ENCODE data around the gene CEP131.

CEP131 gene

DNA sequence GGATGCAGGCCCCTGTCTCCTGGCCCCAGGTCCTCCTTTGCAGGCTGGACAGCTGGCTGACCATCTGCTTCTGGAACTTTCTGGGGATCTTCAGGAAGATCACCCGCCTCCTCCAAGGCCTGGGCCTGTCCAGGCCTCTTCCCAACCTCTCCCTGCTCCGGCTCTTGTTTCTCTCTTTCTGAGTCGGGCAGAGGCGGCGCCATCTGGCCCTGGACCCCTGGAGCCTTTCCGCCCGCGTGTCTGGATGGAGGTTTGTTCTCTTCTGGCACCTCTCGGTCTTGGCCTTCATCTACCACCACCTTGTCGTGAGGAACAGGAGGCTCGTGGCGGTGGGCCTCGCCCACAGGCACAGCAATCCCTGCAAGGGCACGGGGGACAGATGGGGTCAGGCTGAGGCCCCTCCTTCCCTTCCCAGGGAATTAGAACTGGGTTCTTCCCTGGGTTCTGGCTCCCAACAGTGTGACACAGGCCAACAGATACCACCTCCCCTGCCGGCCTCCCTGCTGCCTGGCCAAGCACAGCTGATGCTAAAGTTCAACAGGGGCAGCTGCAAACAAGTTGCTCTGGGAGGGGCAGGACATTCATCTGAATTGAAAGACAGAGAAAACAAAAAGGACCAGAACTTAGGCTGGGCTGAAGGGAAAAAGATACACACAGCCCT is 29.7 kb upstream of the CEP131 start:
- in situ Hi-C loops (cut with MboI; ENCODE audit: low sequenced_read_pairs) = no loop called here

DNA sequence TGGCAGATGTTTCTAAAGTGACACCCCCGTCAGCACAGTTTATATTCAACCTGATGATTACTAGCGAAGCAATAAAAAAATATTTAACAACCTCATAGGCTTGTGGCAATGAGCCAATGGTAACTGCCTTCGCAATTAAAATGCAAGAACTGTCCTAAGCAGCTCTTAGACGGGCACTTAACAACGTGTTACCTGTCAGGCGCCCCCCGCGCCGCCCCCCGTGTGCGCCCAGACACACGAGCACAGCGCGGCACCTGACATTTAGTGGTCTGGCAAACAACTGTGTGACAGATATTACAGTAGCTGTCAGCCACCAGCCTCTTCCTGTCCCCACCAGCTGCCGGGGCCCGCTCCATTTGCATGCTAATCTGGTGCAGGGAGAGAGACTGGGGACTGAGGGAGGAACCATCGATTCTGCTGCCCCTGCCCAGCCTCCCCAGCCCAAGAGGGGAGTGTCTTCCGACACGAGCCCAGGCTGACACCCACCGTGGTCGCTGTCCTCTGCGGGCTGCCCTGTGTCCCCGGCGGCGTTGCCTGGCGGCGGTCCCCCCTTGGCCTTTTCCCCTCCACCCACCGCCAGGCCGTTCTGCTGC is 29.0 kb upstream of the CEP131 start:
- in situ Hi-C loops (cut with MboI; ENCODE audit: low sequenced_read_pairs) = no loop called here

DNA sequence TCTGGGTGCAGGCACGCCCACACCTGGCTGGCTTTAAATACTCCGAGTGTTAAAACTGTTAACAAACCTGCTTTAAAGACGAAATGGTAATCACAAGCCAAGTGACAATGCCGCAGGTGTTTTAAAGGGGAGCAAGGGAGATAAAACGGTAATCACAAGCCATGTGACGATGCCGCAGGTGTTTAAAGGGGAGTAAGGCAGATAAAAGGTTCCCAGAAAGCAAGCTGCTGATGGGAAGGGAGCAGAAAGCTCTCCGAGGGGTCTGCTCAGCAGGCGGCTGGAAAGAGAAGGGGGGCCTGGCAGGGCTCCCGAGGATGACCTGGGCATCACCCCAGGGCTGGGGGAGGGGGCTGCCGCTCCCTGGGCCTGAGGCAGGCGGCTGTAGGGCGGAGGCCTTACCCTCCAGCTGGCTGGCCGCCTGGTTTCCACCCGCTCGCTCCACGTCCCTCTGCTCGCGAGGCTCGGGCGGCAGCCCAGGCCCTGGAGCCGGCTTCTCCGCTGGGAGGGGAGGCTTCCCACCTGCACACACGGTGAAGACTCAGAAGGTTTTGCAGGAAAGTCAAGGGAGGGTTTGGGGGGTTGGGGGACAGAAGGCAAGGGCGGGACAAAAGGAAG is 28.4 kb upstream of the CEP131 start:
- in situ Hi-C loops (cut with MboI; ENCODE audit: low sequenced_read_pairs) = no loop called here

DNA sequence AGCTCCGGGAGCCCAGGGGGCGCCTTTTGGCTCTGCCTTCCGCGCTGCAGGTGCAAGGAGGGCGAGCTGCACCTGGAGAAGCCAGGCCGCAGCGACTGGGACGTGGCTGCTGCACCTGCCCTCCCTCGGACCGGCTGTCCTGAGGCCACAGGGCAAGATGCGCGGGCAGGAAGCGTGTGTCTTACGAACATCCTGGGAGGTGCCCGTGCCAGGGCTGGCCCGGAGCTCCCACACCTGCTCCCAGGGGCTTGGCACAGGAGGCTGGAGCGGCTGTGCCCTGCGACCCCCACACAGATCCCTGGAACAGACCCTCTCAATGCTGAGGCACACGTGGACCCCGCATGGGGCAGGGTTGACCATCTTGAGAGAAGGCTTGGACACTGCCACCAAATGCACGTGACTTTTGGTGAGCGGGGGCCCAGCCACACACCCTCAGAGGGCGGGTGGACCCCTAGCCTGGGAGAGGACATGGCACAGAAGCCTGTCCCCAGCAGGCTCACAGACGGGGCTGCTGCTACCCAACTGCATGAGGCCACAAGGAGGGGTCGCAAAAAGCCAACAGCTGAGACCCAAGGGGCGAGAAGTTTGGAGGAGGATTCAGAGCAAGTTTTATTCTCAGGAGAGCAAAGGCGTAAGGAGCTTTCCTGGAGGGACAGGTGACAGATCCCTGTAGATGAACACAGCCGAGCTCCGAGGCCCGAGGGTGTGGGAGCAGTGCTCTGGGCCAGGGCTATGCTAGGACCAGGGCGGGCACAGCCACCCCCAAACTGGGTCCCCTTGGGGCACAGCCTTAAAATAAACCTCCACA is 27.7 kb upstream of the CEP131 start:
- in situ Hi-C loops (cut with MboI; ENCODE audit: low sequenced_read_pairs) = no loop called here

DNA sequence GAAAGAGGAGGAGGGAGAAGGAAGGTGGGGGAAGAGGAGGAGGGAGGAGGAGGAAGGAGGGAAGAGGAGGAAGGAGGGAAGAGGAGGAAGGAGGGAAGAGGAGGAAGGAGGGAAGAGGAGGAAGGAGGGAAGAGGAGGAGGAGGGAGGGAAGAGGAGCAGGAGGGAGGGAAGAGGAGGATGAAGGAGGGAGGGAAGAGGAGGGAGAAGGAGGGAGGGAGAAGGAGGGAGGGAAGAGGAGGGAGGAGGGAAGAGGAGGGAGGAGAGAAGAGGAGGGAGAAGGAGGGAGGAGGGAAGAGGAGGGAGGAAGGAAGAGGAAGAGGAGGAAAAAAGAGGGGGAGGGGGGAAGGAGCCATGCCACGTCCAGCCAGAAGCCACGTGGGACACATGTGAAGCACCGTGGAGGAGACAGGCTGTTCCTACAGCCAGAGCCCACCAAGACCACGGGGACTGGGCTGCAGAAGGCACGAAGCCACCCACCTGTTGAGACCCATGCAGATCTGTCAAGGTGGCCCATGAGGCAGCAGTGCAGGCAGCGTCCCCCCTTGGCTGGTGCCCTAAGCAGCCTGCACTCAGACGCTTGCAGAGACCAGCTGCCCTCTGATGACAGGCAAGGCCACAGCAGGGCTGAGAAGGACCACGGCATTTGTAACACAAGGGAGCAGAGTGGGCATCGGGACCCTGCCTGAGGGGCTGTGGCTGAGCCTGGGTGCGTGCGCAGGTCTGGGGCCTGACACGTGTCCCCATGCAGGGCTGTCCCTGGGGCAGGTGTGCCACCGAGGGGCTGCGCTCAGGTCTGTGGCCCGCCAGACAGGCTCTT is 26.7 kb upstream of the CEP131 start:
- in situ Hi-C loops (cut with MboI; ENCODE audit: low sequenced_read_pairs) = no loop called here

DNA sequence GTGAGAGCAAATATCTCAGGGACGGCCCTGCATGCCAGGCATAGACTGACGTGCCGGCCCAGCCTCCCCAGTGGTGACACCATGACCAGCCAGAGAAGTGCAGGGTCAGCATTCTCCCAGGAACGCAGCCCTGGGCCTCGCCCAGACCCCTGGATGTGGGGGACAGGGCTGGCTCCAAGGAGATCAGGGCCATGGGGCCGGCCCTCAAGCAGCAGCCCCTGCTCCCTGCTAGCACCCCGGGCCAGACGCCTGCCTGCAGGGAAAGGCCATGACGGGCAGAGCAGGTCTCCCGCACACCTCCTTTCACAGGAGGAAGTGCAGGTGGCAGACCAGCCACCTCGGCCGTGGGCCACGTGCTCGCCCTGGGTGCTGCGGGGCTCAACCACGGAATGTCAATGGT is 25.9 kb upstream of the CEP131 start:
- in situ Hi-C loops (cut with MboI; ENCODE audit: low sequenced_read_pairs) = no loop called here

DNA sequence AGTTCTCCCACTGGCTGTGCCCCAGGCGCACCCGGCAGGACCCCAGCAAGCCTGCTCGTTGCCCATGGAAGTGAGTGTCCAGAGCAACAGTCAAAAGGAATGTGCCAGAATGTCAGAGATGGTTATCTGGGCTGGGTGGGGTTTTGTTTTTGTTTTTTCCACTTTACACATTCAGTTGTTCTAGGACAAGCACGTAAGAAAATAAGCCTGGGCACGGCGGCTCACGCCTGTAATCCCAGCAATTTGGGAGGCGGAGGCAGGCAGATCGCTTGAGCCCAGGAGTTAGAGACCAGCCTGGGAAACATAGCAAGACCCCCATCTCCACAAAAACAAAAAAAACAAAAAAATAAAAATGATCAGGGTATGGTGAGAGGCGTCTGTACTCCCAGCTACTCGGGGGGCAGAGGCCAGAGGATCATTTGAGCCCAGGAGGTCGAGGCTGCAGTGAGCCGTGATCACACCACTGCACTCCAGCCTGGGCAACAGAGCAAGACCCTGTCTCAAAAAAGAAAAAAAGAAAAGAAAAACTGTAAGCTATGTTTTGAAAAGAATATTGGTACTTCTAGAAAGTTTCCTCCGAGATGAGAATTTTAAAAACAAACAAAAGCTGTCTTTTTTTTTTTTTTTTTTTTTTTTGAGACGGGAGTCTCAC is 24.7 kb upstream of the CEP131 start:
- in situ Hi-C loops (cut with MboI; ENCODE audit: low sequenced_read_pairs) = no loop called here

DNA sequence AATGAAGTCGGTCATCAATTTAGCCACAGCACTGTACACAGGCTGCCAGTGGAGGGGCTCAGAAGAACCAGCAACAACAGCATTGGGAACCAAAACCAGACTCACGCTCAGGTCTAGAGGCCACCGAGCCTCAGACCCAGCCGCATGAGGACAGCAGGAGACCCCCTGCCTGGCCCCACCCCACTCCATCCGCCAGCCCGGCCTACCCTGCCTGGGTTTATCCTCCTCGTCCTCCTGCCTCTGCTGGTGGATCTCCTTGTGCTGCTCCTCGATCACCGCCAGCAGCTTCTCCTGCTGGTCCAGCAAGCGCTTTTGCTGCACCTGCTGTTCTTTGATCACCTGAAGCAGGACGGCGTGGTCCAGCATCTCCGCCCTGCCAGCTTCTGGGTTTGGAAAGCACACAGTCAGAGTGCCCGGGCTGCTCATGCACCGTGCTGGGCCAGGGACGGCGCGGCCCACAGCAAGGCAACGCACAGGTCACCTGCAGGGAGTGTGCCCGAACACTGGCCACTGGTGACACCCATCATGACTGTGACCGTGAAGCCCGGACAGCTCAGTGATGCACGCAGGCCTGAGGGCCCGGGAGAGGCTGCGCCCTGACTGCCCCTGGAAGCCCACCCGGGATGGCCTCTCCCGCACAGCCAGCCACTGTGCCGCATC is 24.0 kb upstream of the CEP131 start:
- in situ Hi-C loops (cut with MboI; ENCODE audit: low sequenced_read_pairs) = no loop called here

DNA sequence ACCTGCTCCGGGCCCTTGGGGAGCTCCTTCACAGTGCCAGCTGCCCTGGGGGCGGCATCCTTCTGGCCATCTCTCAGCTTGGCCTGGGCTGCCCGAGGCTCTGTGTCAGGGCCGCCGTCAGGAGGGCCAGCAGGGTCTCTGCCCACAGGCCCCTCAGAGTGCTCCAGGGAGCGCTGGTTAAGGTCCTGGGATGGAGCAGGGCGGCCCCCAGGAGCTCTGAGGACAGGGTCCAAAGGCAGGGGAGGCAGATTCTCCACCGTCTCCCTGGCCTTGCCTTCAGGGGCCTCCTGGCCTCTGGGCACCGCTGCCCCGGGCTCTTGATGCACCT is 23.5 kb upstream of the CEP131 start:
- in situ Hi-C loops (cut with MboI; ENCODE audit: low sequenced_read_pairs) = no loop called here

DNA sequence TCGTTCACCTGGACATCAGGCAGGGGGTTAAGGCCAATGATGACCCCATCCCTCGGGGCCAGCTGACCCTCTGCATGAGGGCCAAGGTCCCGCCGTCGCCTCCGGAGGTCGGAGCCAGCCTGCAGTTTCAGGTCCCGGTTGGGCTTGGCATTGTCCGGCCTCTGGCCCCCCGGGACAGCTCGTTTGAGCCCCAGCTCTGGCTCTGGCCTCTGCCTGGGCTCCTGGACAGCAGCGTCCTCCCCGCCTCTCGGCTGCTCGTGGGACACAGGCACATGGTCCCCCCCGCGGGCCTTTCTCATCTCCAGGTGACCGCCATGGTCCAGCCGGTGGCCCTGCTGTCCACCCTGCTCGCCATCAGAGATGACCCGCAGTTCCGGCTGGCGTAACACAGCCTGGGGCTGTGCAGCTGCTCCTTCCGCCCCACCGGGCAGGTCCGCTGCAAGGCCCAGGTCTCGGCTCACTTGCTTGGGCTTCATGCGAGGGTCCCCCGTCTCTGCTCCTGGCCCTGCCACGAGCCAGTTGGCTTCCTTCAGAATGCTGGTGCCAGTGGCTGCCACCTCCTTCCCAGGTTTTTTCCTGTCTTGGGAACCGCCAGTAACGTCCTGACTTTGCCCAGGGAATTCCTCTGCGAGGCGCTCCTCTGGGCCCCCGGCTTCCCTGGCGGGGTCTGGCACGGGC is 23.0 kb upstream of the CEP131 start:
- in situ Hi-C loops (cut with MboI; ENCODE audit: low sequenced_read_pairs) = no loop called here

DNA sequence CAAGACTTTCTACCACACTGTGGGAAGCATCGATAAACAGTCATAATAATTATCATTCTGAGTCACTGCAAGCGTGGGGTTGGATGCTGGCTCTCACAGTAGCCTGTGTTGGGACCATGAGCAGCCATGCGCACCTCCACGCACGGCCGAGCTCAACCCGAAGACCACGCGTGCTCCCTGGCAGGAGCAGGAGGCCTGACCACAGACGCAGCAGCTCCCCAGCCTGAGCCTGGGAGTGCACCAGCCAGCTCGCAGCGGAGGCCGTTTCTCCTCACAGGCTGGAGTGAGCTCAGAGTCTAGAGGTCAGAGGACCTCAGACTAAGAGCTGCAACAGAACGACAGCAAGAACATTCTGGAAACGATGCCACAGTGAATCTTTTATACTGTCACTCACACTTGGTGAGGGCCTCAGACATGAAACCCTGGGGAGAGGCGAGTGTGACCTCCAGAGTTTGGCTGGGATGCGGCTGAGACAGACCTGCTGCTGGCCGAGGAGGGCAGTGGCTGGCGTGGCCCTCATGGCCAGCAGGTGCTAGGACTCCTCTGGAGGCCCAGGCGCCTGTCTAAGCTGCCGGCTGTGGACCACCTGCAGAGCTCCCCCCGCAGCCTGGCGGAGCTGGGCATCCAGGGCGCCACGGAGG is 22.4 kb upstream of the CEP131 start:
- in situ Hi-C loops (cut with MboI; ENCODE audit: low sequenced_read_pairs) = no loop called here

DNA sequence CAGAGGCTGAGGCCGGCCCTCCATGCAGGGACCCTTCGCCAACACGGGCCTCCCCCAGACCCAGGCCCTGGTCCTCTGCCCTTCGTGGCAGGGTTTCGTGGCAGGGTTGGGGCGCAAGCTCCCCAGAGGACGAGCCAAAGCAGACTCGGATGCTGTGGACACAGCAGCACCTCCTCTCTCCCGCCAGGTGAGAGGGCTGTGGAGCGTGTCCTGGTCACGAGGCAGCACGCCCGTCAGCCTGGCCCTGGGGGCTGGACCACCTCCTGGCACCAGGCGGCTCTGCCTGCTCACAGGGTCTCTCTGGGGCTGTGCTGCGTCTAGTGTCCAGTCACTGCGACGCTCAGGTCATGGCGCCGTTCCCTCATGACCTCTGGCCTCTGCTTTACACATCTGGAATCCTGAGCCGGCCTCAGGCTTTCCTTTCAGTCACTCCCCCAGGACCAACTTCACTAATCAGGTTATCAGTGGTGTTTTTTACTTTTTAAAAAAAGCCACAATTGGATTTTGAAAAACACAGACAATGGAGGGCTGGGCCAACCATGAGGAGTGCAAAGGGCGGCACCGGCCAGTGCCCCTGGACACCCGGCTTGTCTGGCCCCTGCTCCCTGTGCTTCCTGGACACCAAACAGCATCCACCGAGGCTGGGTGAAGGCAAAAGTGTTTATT is 21.7 kb upstream of the CEP131 start:
- in situ Hi-C loops (cut with MboI; ENCODE audit: low sequenced_read_pairs) = no loop called here

DNA sequence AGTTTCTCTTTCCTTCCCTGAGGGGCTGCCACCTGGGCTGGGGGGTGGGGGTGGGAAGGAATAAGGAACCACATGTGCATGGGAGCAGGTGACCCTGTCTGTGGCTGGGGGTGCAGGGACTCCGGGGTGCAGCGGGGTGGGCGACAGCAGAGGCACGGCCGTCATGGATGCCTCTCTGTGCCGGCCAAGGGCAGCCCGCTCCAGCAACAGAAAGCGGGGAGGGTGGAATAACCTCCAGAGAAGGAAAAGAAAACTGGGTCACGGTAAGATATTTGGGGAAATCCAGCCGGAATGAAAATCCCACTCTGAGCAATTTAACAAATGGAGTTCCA is 20.5 kb upstream of the CEP131 start:
- in situ Hi-C loops (cut with MboI; ENCODE audit: low sequenced_read_pairs) = no loop called here

DNA sequence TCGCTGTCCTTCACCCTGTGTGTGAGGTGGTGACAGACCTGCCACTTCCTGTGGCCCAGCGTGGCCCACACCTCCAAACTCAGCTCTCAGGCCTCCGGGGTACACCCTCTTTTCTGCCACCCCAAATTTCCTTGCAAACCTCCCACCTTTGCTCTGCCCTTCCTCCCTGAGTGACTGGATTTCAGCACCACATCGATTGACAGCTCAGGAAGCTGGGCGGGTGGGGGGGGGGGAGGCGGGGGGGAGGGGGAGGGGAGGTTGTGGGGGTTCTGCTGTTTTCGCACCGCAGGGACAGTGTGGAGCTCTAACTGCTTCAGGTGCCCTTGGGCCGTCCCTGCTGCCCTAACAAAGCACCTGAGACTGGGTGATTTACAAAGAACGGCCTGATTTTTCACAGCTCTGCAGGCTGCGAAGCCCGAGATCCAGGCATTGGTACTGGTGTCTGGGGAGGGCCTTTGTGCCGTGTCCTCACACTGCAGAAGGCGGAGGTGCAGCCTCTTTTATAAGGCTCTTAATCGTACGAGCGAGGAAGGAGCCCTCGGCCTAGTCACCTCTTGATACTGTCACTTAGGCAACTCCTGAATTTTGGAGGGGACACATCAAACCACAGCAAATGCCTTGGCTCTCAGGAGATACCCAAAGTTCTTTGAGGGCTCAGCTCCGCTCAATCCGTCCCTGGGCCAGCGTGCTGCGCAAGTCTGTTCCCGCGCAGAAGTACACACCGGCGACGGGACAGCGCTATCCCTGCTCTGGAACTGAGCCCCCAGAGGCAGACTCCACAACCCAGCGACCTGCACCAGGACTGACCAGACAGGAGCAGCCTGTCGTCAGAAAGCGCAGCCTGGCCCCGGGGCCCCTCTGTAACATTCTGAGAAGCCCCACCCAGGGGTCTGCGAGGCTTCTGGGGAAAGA is 19.9 kb upstream of the CEP131 start:
- in situ Hi-C loops (cut with MboI; ENCODE audit: low sequenced_read_pairs) = no loop called here

DNA sequence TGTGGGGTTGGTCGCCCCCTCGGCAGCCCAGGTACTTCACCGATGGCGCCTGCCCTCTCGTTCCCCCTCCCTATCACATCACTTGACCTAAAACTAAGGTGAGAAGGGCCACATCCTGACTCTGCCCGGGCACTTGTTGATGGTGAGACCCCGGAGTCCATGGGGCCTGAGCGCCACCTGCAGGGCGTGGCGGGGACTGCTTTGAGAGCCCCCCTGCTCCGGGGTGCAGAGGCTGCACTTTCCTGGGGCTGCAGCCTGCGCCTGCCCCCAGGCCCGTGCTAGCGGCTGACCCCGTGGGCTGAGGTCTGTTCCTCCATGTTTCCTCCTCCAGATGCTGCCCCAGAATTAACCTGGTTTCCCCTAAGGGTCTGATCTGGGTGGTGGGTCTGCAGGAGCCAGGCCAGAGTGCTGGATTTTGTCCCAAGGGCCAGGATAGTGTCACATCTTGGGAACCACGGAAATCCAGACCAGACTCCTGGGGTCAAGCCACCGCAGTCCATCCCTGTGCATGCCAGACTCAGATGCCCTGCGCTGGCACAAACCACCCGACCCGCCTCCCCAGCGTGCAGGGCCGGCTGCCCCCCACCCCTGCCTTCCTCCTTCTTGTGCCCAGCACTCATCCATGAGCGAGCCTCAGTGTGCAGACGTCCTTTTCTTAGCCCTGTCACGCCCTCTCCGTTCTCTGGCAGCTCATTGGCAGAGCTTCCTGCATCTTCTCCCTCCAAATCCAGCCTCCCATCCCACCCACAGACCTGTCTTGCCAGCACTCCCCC is 19.1 kb upstream of the CEP131 start:
- in situ Hi-C loops (cut with MboI; ENCODE audit: low sequenced_read_pairs) = no loop called here

DNA sequence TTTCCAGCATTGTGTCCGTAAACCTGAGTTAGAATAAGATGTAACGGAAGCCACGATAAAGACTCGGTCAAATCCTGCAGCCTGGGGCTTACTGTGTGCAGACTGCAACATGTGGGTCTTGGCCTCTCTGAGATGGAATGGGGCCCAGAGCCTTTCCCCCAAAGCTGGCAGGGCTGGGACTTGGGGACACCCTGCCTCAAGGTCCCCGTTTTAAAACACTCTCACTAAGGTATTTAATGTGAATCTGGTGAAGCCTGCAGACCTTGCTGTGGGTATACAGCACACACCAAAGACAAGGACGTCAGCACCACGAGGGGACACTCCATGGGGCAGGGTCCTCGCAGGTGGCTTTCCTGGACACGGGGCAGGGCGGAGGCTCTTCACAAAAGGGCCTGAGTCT is 18.4 kb upstream of the CEP131 start:
- in situ Hi-C loops (cut with MboI; ENCODE audit: low sequenced_read_pairs) = no loop called here

DNA sequence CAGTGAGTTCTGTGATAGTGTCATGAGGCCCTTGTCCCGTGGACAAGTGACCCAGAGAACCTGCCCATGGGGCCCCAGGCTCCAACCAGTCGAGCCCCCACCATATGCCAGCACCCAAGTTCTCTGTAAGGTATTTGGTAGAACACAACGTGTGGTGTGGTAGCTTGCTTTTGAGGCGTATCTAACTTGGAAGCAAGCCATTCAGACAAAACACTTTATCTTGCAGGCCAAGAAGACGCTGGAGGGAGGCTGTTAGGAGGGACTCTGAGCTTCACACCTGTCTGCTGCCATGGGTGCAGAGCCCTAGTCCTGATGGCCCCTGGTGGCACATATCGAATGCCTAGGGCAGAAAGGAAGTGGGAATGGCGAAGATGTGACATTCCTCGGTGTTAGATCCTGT is 18.0 kb upstream of the CEP131 start:
- in situ Hi-C loops (cut with MboI; ENCODE audit: low sequenced_read_pairs) = no loop called here
